Neural cell (in vitro differentiated cells): ENCODE data around the gene DEF6. TPM values are rescaled to one million over a fixed set of nuclear protein-coding genes. Genes with fewer than 3 reads are reported as not detected.

Source experiments
- H2AFZ ChIP-seq: fragments of 200-600, 300-800 bp; sonication (generic), shearing (Covaris generic); 2 replicates; pipeline ENCODE4 v1.6.0; 2014; ENCODE audit warnings: low read depth, mild to moderate bottlenecking, antibody characterized with exemption, low read length, moderate library complexity
- H3F3A ChIP-seq: fragments of 200-600 bp; shearing (Covaris generic); 2 replicates; pipeline ENCODE4 v1.6.1; 2016; ENCODE audit warnings: mild to moderate bottlenecking, moderate library complexity, mixed read lengths, antibody characterized with exemption, low read length; ENCODE audit not compliant: insufficient read depth, poor library complexity, severe bottlenecking
- H3K27ac ChIP-seq: fragments of 200-600, 300-800 bp; sonication (generic), shearing (Covaris generic); 2 replicates; pipeline ENCODE4 v1.5.1; 2014; ENCODE audit warnings: mild to moderate bottlenecking, low read length, moderate library complexity
- H3K27me3 ChIP-seq: fragments of 300-800, 200-600 bp; sonication (generic), shearing (Covaris generic); 2 replicates; pipeline ENCODE4 v1.6.0; 2014; ENCODE audit warnings: mild to moderate bottlenecking, low read depth, low read length, moderate library complexity; ENCODE audit not compliant: insufficient read depth
- H3K36me3 ChIP-seq: fragments of 300-800, 200-600 bp; sonication (generic), shearing (Covaris generic); 2 replicates; pipeline ENCODE4 v1.5.1; 2014; ENCODE audit warnings: mild to moderate bottlenecking, antibody characterized with exemption, low read length, moderate library complexity; ENCODE audit not compliant: insufficient read depth
- H3K4me2 ChIP-seq: fragments of 300-800, 200-600 bp; sonication (generic), shearing (Covaris generic); 2 replicates; pipeline ENCODE4 v1.6.0; 2014; ENCODE audit warnings: mild to moderate bottlenecking, low read length
- H3K4me3 ChIP-seq: fragments of 300-800, 200-600 bp; sonication (generic), shearing (Covaris generic); 2 replicates; pipeline ENCODE4 v1.5.1; 2014; ENCODE audit warnings: mild to moderate bottlenecking, low read length, moderate library complexity
- H3K79me2 ChIP-seq: fragments of 200-600 bp; shearing (Covaris generic); replicated peaks from 2 replicates; pipeline ENCODE4 v1.6.0; 2014; ENCODE audit warnings: mild to moderate bottlenecking, low read length, moderate library complexity; ENCODE audit not compliant: insufficient read depth
- H3K9ac ChIP-seq: fragments of 300-800, 200-600 bp; sonication (generic), shearing (Covaris generic); 2 replicates; pipeline ENCODE4 v1.6.1; 2016; ENCODE audit warnings: mild to moderate bottlenecking, low read length, mixed read lengths
- H3K9me2 ChIP-seq: fragments of 200-600 bp; shearing (Covaris generic); 2 replicates; pipeline ENCODE4 v1.6.1; 2016; ENCODE audit warnings: mild to moderate bottlenecking, low read length, mixed read lengths; ENCODE audit not compliant: insufficient read depth
- H3K9me3 ChIP-seq: fragments of 200-600, 300-800 bp; sonication (generic), shearing (Covaris generic); 2 replicates; pipeline ENCODE4 v1.6.1; 2016; ENCODE audit warnings: mild to moderate bottlenecking, mixed run types, low read length, moderate library complexity, mixed read lengths
- H4K20me1 ChIP-seq: fragments of 200-600 bp; shearing (Covaris generic); 2 replicates; pipeline ENCODE4 v1.6.1; 2016; ENCODE audit warnings: mild to moderate bottlenecking, mixed run types; ENCODE audit not compliant: insufficient read depth
- CTCF ChIP-seq: fragments of 450-650 bp; IDR thresholded peaks from 2 replicates; pipeline ENCODE4 v1.5.1; 2014; ENCODE audit warnings: antibody characterized with exemption, mild to moderate bottlenecking, moderate library complexity; ENCODE audit not compliant: poor library complexity, severe bottlenecking
- EP300 ChIP-seq: fragments of 450-650 bp; conservative IDR thresholded peaks from 2 replicates; pipeline ENCODE4 v1.6.1; 2014; ENCODE audit warnings: antibody characterized with exemption, mild to moderate bottlenecking, moderate library complexity; ENCODE audit not compliant: poor library complexity, severe bottlenecking
- EZH2 ChIP-seq: fragments of 200-600, 300-800 bp; shearing (Covaris generic), sonication (generic); IDR thresholded peaks from 2 replicates; pipeline ENCODE4 v1.6.1; 2014; ENCODE audit warnings: antibody characterized with exemption, low read length, borderline replicate concordance, mild to moderate bottlenecking; ENCODE audit not compliant: insufficient read depth, poor library complexity, severe bottlenecking
- MXI1 ChIP-seq: fragments of 450-650 bp; conservative IDR thresholded peaks from 2 replicates; pipeline ENCODE4 v1.6.1; 2014; ENCODE audit warnings: antibody characterized with exemption, mild to moderate bottlenecking; ENCODE audit not compliant: poor library complexity, severe bottlenecking
- POLR2AphosphoS5 ChIP-seq: IDR thresholded peaks from 2 replicates; pipeline ENCODE4 v1.6.1; 2012
- RAD21 ChIP-seq: fragments of 450-650 bp; conservative IDR thresholded peaks from 2 replicates; pipeline ENCODE4 v1.6.1; 2014; ENCODE audit warnings: antibody characterized with exemption, mild to moderate bottlenecking, moderate library complexity
- REST ChIP-seq: IDR thresholded peaks from 2 replicates; pipeline ENCODE4 v1.6.1; 2012; ENCODE audit warnings: borderline replicate concordance
- SMC3 ChIP-seq: fragments of 450-650 bp; conservative IDR thresholded peaks from 2 replicates; pipeline ENCODE4 v1.6.1; 2014; ENCODE audit warnings: antibody characterized with exemption, mild to moderate bottlenecking, moderate library complexity; ENCODE audit not compliant: poor library complexity
- TAF1 ChIP-seq: IDR thresholded peaks from 2 replicates; pipeline ENCODE4 v1.6.1; 2012; ENCODE audit warnings: low read depth
- polyA plus RNA-seq: library from polyadenylated mRNA; depleted of rRNA; stranded (reverse); fragments of >200 nt; gene quantifications from 2 replicates; pipeline ENCODE4 v1.2.3, GENCODE V29; 2014

The DEF6 gene
- polyA plus RNA-seq, 1 donor from 2014 or later, result 1.3 TPM

- no peak overlapping the region for H2AFZ ChIP-seq
- H3F3A ChIP-seq, result no peaks in the 10 kb centered on the region
- H3K27me3 ChIP-seq, result no peaks in the 10 kb centered on the region
- TF ChIP-seq SMC3 (no peak), RAD21 (no peak), MXI1 (no peak), CTCF (no peak), POLR2AphosphoS5 (no peak), REST (no peak), EP300 (no peak), TAF1 (no peak), EZH2 (no peak)
- H3K27ac ChIP-seq, result no peak overlapping the region
- no peak overlapping the region for H3K4me2 ChIP-seq
- H3K4me3 ChIP-seq, result no peak overlapping the region
- H3K9ac ChIP-seq, result no peak overlapping the region
- peaks cover 4% of the 10 kb centered on the region for H3K36me3 ChIP-seq
- H3K9me3 ChIP-seq, result no peaks in the 10 kb centered on the region
- no peaks in the 10 kb centered on the region for H3K79me2 ChIP-seq
- no peaks in the 10 kb centered on the region for H4K20me1 ChIP-seq
- no peaks in the 10 kb centered on the region for H3K9me2 ChIP-seq
These were observed 60.5 kb downstream of the DEF6 start for GRCh38 chr6:35358086-35358485.

GRCh38 chr6:35359346-35359743 is 61.7 kb downstream of the DEF6 start:
- TF ChIP-seq POLR2AphosphoS5, result no peak
- no peak for TF ChIP-seq EZH2
- TF ChIP-seq CTCF, result no peak
- TF ChIP-seq TAF1, result no peak
- no peak for TF ChIP-seq RAD21
- TF ChIP-seq SMC3, result no peak
- no peak for TF ChIP-seq EP300
- no peak for TF ChIP-seq MXI1
- no peak for TF ChIP-seq REST
- no peaks in the 10 kb centered on the region for H3F3A ChIP-seq
- H3K4me2 ChIP-seq, result no peak overlapping the region
- H3K36me3 ChIP-seq, result peaks cover 4% of the 10 kb centered on the region
- H3K4me3 ChIP-seq, result no peak overlapping the region
- no peaks in the 10 kb centered on the region for H3K9me3 ChIP-seq
- no peaks in the 10 kb centered on the region for H3K27me3 ChIP-seq
- H3K9ac ChIP-seq, result no peak overlapping the region
- no peaks in the 10 kb centered on the region for H4K20me1 ChIP-seq
- no peak overlapping the region for H3K27ac ChIP-seq
- no peaks in the 10 kb centered on the region for H3K79me2 ChIP-seq
- no peaks in the 10 kb centered on the region for H3K9me2 ChIP-seq
- H2AFZ ChIP-seq, result no peak overlapping the region
